DMS79 (cell line): ENCODE measurements around the gene P2RY13.

Experiments used
- DNase-seq: peaks from one replicate; lab custom pipeline; 2025; lab: John Stamatoyannopoulos, UW

P2RY13 gene

GRCh38 chr3:151320131-151320530, 9.2 kb downstream of the P2RY13 start:
- no peak for DNase-seq

DNA sequence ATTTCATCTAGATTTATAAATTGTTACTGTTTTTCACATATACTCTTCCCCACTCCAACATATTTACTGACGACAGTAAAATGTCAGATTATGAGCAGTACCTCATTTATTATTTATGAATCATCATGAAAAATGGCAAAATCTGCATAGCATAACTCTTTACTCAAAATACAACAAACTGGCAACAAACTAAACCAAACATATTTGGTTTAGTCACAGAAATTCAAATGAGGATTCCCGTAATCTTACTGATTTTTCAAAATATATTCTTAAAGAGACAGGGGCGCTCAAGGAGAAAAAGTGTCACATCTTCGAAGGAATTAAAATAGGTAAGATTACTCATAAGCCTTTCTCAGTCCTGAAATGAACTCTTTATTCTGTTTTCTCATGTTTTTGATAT, 9.7 kb downstream of the P2RY13 start:
- DNase-seq: no peak

GRCh38 chr3:151318991-151319390, 10.4 kb downstream of the P2RY13 start:
- DNase-seq: no peak

DNA sequence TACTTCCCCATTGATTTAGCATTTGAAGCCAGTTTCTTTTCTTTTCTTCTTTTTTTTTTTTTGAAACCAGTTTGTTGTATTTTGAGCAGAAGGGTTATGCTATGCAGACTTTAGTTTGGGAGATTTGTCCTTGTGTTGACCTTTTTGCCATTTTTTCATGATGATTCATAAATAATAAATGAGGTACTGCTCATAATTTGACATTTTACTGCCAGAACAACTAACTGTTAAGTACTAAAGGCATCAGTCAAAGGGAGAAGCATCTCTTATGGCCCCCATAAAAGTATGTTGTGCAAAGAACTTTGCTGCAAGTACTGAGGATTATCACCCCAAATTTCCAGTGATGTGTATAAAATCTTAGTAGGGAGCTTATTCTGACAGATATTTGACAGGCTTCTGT, 11.0 kb downstream of the P2RY13 start:
- DNase-seq: no peak

GRCh38 chr3:151316267-151316991, 12.9 kb downstream of the P2RY13 start, which contains the start of gene GPR87:
TSS of gene GPR87 (minus strand) at chr3:151316820. CDS start at chr3:151300100, 16,720 bp downstream.
- DNase-seq: no peak

GRCh38 chr3:151315846-151316245, 13.5 kb downstream of the P2RY13 start:
- DNase-seq: no peak

GRCh38 chr3:151315136-151315535, 14.2 kb downstream of the P2RY13 start:
- DNase-seq: no peak

GRCh38 chr3:151314593-151314992, 14.8 kb downstream of the P2RY13 start:
- DNase-seq: no peak

DNA sequence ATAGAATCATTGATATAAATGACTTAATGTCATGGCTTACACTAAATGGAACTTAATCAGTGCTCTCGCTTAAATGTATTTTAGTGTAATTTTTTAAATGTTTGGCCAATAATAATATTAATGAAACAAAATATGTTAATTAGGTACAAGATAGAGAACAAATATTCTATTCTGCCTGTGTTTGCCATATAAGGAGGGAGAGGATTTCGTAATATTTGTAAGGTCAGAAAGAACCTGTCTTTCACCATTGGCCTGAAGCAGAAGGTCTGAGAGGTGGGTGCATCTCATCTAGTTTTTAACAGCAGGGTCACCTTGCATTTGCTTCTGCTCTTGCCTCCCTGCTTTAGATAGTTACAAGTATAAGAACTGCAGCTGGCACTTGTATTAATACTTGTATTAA, 15.2 kb downstream of the P2RY13 start:
- no peak for DNase-seq

DNA sequence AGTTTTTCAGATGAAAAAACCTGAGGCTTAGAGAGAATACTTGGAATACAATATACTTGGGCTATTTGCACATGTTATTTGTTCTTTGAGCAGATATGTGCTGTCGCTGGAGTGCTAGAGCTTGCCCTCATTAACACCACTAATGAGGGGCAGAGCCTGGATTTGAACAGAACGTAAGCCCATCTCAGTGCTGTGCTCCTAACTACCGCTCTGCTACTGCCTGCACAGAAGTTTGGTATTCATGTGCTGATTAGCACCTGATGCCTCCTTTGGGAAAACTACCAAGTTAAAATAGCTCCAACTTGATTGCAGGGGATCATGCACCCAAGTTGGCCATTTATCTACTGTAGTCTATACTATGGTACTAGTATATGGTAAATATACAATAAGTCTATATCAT, 16.4 kb downstream of the P2RY13 start:
- DNase-seq: no peak

GRCh38 chr3:151309566-151309965, 19.8 kb downstream of the P2RY13 start:
- DNase-seq: no peak

- no peak for DNase-seq
Observed at GRCh38 chr3:151307583-151308488, 21.5 kb downstream of the P2RY13 start.

DNA sequence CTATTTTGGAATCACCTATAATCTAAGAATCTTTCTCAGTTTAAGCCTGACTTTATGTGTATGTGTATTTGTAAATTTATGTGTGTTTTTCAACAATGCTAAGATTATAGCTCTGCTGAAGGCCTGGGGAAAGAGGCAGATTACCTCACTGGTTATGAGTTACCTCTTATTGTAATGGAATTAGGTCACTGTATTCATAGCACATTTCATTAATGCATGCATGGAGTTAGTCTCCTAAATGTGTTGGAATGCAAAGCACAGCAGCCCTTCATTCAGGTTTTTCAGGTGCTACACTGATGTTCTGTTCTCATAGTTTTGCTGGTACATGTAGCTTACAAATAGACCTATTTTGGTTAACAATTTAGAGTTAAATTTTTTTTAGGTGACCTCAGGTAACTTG, 22.2 kb downstream of the P2RY13 start:
- DNase-seq: no peak

GRCh38 chr3:151306168-151306810, 23.1 kb downstream of the P2RY13 start:
- DNase-seq: no peak

DNA sequence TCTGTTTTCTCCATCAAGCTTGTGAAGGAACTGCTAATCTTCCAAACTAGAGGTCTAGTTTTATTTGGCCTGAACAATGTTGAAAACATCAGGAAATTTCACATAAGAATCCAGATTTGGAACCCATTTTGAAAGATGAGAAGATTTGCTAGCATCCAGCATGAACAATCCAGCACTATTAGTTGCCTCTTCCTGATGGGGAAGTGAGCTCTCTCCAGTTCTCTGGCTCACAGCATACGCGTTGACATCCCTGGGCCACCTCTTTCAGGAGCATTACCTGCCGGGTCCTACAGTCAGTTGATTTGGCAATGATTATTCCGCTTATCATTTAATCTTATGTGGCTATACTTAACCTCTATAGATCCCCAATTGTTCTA, 23.6 kb downstream of the P2RY13 start:
- DNase-seq: no peak

DNA sequence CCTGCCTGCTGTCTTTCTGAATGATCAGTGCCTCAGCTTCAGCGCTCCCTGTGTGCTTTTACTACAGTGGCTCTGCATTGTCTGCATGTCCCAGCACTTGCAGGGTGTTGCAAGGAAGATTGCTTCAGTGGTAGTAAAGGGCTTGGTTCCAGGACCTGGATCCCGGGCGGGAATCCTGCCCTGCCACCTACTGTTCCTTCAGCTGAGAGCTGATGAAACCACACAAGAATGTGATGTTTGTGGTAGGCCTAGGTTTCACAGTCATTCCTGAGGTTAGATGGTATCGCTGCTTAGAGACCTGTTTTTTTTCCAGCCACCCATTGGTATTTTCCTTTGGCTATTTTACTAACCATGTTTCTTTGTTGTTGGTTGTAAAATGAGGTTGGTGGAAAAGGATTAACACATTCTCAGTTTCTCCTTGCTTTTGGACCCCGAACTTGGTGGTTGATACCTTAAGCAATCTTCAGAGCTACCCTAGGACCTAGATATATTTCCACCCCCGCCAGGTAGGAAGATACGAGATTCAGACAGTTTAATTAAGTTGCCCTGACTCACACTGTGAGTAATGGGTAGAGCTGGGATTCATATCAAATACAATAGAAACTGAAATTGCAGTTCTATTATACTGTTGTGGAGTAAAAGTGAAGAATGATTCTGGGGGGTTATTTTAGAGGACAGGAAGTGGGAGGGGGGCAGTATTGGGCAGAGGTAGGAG, 24.1 kb downstream of the P2RY13 start:
- DNase-seq: no peak

DNA sequence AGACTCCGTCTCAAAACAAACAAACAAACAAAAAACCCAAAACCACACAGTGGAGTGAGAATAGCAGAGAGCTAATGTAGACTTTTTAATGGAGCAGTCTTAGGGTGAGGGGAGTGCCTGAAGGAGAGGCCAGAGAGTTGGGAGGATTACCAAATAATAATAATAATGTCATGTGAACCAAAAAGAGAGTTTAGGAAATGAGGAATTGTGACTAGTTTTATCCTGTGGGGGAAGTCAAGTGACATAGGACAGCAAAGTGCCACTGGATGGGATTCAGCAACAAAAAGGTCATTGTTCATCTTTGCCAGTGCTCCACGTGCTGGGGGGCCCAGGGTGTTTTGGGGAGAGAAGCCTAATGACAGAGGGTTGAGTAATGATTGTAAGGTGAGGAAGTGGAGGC, 25.6 kb downstream of the P2RY13 start:
- DNase-seq: no peak

- DNase-seq: no peak
Observed at GRCh38 chr3:151301787-151302186, 27.6 kb downstream of the P2RY13 start.

- no peak for DNase-seq
Observed at GRCh38 chr3:151300539-151300938, 28.8 kb downstream of the P2RY13 start.

DNA sequence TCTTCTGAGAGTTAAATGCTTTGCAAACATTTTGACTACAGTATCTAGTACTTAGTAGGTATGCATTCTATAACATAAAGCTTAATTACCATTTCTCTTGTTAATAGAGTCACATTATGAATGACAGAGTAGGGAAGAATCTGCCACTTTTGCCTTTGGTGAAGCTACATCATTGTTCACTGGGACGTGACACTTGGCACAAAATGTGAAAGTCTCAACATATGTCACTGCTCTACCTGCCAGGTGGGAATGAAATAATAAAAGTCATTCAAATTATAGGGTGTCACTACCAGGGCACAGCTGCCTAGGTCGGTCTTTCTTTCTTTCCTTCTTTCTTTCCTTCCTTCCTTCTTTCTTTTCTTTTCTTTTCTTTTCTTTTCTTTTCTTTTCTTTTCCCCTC, 30.3 kb downstream of the P2RY13 start:
- no peak for DNase-seq

DNA sequence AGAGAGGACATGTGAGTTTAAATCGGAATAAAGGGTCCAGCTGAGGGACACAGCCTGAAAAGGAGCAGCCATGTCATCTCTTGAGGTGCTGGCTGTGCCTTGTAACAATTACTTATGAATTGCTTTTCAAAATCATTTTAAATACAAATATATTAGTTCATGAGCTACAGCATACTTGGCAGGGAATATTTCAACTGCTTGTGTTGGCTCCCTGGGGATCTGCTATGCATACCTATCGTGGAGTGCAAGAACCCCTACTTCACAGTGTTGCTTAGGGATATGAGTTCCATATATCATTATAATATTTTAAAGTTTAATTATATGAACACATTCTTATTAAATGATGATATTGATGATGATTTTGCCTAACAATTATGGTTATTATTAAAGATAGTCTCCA, 31.9 kb downstream of the P2RY13 start:
- DNase-seq: no peak

GRCh38 chr3:151296226-151296625, 33.1 kb downstream of the P2RY13 start:
- DNase-seq: no peak
